Suppressor macrophage treated with lipopolysaccharide for 4 hours (primary cell): ENCODE data around the gene PACS1.

Experiments used
- DNase-seq: peaks from one replicate; pipeline ENCODE4 v3.0.0-alpha.2; 2020

PACS1 gene

DNA sequence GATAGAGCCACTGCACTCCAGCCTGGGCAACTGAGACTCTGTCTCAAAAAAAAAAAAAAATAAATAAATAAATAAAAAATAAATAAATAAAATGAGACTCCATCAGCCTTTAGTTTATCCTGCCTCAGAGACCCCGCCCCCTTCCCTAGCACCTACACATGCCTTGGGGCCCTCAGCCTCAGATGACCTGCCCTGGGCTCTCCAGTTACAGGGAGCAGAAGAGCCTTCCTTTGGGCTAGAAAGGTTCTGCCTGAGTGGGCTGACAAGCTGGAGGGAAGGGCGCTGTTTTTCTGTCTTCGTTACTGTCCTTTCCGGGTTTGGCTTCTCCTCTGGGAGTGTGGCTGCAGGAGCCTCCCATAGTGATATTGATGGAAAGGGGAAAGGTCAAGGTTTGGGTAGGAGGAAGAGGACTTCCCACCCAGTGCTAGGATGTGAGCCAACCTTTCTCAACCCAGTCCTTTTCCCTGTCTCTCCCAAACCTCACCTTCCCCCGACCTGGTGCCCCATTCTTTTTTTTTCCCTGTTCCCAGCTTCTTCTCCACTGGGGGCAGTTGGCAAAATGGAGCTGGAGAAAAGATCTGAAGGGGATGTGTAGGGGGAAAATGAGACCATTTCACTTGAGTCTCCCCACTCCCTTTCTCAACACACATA is 19.4 kb upstream of the PACS1 start:
- no peak for DNase-seq

GRCh38 chr11:66051371-66051765 is 18.7 kb upstream of the PACS1 start:
- no peak for DNase-seq

- peak; percentile 98 for DNase-seq
Observed at GRCh38 chr11:66051766-66052663, 18.1 kb upstream of the PACS1 start, which contains the start of gene SF3B2. Gene SF3B2, plus strand, starts transcription at chr11:66052364. Its CDS starts 21 bp downstream, at chr11:66052385.

DNA sequence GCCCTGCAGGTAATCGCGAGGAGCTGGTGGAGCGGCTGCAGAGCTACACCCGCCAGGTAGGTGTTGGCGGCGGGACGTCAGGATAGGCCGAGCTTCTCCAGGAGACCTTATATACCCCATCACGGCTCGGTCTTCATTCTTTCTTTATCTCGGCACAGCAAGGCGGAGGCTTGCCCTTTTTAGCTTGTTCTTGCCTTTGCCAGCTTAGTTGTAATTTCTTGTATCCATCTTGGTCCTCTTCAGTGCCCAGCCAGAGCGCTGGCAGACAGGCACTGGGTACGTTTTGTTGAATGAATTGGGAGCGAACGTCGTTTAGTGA is 17.4 kb upstream of the PACS1 start:
- DNase-seq: no peak

GRCh38 chr11:66055021-66055420 is 15.1 kb upstream of the PACS1 start:
- DNase-seq: no peak

DNA sequence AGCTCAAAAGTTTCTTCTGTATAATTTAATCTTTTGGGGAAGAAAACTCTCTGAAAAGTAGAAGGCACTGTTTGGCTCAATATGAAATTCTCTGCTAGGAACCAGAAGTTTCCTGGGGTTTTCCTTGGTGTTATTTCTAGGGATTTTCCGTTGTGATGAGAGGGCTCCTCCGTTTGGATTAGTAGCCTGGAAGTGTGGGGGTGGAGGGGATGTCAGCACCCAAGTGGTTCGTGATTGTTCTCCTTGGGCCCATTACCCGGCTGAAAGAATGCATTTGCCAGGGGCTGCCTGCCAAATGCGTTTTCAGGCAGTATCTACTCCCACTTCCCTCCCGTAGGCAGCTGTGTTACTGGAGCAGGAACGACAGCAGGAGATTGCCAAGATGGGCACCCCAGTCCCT is 13.6 kb upstream of the PACS1 start:
- peak; percentile 35 for DNase-seq

- no peak for DNase-seq
Observed at GRCh38 chr11:66059966-66060680, 9.9 kb upstream of the PACS1 start.

DNA sequence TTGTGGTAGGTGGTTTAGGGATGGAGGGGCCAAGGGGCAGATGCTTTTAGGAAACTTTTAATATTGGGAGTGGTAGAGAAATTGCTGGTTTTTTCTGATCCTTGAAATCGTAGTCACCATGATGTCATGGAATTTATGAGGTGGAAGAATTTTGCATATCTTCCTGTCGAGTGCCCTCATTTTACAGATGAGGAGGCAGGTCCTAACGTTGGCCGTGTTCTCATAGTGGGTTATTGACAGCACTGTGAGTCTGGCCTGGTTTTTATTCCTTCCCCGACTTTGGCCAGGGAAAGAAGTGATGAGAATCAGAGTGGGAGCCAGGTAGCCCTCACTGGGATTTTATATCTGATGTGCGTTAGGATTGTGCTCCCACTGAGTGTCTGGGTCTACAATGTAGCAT is 8.8 kb upstream of the PACS1 start:
- DNase-seq: no peak

- no peak for DNase-seq
Observed at GRCh38 chr11:66062408-66062807, 7.7 kb upstream of the PACS1 start.

DNA sequence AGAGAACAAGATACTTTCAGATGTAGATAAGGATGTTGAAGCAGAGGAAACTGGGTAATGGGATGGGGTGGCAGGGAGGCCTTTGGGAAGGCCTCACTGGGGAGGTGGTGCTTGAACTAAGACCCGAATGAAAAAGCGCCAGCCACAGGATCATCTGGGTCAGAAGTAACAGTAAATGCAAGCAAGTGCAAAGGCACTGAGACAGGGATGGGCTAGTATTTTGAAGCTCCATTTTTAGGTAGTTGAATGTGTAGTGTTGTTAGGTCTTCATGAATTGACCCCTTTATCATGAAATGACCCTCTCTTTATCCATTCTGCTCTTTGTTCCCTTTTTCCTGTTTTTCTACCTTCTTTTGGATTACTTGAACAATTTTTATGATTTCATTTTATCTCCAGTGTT is 6.2 kb upstream of the PACS1 start:
- DNase-seq: no peak

DNA sequence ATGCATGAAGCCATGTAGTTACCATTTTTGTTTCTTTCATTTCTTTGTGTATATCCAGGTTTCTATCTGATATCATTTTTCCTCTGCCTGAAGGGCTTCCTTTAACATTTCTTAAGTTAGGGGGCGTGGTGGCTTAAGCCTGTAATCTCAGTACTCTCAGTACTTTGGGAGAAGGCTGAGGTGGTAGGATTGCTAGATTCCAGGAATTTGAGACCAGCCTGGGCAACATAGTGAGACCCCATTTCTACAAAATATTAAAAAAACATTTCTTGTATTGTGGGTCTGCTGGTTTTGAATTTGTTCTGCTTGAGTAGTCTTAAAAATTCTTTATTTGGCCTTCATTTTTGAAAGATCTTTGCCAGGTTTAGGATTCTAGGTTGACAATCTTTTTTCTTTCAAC is 5.5 kb upstream of the PACS1 start:
- no peak for DNase-seq

GRCh38 chr11:66066751-66067150 is 3.3 kb upstream of the PACS1 start:
- DNase-seq: peak; percentile 37

DNA sequence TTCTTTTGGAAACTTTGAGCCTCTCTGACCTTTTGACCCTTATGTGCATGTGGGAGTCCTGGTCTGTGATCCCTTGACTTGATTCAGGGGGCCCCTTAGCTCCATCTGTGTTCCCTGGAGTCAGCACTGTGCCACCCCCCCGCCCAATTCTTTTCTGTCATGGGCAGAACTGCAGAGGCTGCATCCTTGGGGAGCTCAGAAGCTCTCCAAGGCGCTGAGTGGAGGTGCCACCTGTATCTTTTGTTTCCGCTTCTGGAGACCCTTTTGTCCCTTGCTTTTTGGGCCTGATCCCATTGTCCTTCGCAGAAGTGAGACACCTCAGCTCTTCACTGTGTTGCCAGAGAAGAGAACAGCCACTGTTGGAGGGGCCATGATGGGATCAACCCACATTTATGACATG is 2.4 kb upstream of the PACS1 start:
- no peak for DNase-seq

DNA sequence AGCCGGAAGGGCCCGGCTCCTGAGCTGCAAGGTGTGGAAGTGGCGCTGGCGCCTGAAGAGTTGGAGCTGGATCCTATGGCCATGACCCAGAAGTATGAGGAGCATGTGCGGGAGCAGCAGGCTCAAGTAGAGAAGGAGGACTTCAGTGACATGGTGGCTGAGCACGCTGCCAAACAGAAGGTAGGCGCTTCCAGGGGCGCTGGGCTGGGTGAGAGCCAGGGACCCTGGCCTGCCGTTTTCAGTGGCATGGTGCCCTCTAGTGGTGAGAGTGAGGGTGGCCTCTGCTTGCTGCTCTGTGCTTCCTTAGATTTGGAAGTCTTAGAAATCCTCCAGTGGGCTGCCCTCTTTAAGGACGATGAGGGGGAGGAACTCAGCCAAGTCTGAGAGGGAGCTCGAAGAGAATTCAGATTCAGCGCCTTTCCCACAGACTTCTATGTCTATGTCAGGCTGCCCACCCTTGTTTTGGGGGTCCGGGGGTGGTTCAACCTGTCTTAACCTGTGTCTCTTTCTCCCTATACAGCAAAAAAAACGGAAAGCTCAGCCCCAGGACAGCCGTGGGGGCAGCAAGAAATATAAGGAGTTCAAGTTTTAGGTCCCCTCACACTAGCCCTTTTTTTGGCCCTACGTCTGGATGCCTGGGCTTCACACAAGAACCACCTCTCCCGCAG is 1.8 kb upstream of the PACS1 start:
- peak; percentile 73 for DNase-seq

- DNase-seq: peak; percentile 86
Observed at GRCh38 chr11:66068923-66069714, 953 bp upstream of the PACS1 start.

GRCh38 chr11:66070604-66071380 is 720 bp downstream of the PACS1 start:
- peak; percentile 33 for DNase-seq

DNA sequence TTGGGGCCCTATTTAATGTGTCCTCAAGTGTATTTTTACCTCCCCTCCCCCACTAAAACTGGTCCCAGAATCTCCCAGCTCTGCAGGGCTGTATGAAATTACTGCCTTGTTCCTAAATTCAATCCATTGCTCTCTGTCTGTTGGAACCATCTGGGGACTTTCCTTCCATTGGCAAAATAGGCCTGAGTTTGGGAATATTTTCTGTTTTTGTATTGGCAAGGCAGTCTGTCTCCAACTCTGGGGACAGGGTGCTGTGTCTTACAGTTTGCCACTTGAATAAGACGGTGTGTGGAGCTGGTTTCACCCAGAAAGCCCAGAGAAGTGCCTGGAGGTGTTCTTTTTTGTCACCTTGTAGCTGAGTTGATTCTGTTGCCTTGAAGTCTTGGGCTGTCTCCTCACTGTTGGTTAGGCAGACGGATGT is 1.3 kb downstream of the PACS1 start:
- DNase-seq: no peak

GRCh38 chr11:66072081-66072480 is 2.0 kb downstream of the PACS1 start:
- no peak for DNase-seq

DNA sequence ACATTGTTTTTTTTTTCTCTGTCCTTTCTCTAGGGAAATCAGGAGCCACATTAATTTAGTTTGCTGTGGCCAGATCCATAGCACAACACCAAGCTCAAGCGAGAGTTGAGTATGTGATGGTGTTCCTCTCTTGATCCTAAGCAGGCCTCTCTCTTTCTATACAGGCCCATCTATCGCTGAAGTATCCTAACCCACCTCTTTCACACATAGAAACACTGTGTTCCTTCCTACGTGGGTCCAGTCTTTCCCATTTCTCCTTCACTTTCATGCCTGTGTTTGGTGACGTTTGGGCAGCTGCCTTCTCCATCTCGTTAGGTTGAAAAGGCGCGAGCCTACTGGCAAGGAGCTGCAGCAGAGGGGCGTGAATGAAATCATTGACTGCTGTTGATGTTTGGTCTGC is 2.4 kb downstream of the PACS1 start:
- no peak for DNase-seq

- DNase-seq: no peak
Observed at GRCh38 chr11:66073669-66074068, 3.6 kb downstream of the PACS1 start.

DNA sequence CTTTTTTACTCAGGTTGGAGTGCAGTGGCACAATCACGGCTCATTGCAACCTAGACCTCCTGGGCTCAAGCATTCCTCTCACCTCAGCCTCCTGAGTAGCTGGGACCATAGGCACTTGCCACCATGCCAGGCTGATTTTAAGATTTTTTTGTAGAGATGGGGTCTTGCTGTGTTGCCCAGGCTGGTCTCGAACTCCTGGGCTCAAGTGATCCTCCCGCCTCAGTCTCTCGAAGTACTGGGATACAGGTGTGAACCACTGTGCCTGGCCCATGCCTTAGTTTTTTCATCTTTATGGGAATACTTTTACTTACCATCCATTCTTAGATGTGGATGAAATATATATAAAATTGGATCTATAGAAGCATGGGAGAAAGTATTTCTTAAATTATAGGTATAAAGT is 5.2 kb downstream of the PACS1 start:
- no peak for DNase-seq

DNA sequence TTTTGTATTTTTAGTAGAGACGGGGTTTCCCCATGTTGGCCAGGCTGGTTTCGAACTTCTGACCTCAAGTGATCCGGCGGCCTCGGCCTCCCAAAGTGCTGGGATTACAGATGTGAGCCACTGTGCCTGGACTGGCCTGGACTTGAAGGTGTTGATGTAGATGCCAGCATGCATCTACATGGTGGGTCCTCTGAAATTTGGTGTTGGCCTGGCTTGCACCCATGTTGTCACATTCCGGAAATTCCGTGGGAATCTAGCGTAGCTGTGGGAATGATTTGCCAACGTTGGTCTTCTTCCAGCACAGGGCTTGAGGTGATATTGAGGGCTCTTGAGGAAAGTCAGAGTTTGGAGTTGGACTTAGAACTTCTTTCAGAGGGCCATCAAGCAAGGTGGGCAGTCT is 6.5 kb downstream of the PACS1 start:
- no peak for DNase-seq
